Lung (tissue), 12 donors: ENCODE measurements around the gene TMEM108. TPM values are rescaled to one million over a fixed set of nuclear protein-coding genes. Genes with fewer than 3 reads are reported as not detected.

ENCODE experiments used
- ATAC-seq: fragments of 200-7000 bp; cut with Tn5 transposase; one replicate; pipeline ENCODE4 v1.9.1; 2020; ENCODE audit warnings: moderate number of reproducible peaks; ENCODE audit not compliant: insufficient read depth, low FRiP score
- DNase-seq, 3 donors: peaks; one replicate each; pipeline ENCODE4 v3.0.0-alpha.2; 2013 to 2017
- H3K27ac ChIP-seq, 2 donors: one replicate each; pipeline ENCODE4 v1.5.1; 2013; ENCODE audit warnings: mild to moderate bottlenecking in 2 of 2, moderate library complexity in 2 of 2, control low read depth in 1 of 2, inconsistent platforms in 1 of 2, low read depth in 1 of 2, low read length in 1 of 2
- H3K27me3 ChIP-seq, 3 donors: one replicate each; pipeline ENCODE4 v1.5.1; 2013; ENCODE audit warnings: low read length in 2 of 3; ENCODE audit not compliant: control insufficient read depth in 3 of 3, insufficient read depth in 3 of 3
- H3K36me3 ChIP-seq, 4 donors: one replicate each; pipeline ENCODE4 v1.5.1; 2013; ENCODE audit warnings: low read length in 4 of 4, mild to moderate bottlenecking in 1 of 4, moderate library complexity in 1 of 4; ENCODE audit not compliant: control insufficient read depth in 4 of 4, insufficient read depth in 4 of 4
- H3K4me1 ChIP-seq, 5 donors: one replicate each; pipeline ENCODE4 v1.5.1; 2013; ENCODE audit warnings: low read length in 5 of 5, mild to moderate bottlenecking in 2 of 5, moderate library complexity in 1 of 5; ENCODE audit not compliant: control insufficient read depth in 5 of 5, insufficient read depth in 5 of 5
- H3K4me3 ChIP-seq: one replicate; pipeline ENCODE4 v1.5.1; 2013; ENCODE audit warnings: mild to moderate bottlenecking, control low read depth, moderate library complexity
- H3K9ac ChIP-seq, 2 donors: one replicate each; pipeline ENCODE4 v1.5.1; 2013; ENCODE audit warnings: low read length in 2 of 2, control low read depth in 1 of 2; ENCODE audit not compliant: insufficient read depth in 1 of 2
- H3K9me3 ChIP-seq, 4 donors: one replicate each; pipeline ENCODE4 v1.5.1; 2013; ENCODE audit warnings: low read length in 3 of 4, mild to moderate bottlenecking in 1 of 4, moderate library complexity in 1 of 4; ENCODE audit not compliant: control insufficient read depth in 4 of 4, insufficient read depth in 3 of 4
- CTCF ChIP-seq: IDR thresholded peaks from 2 replicates; pipeline ENCODE4 v1.5.1; 2012; ENCODE audit warnings: mild to moderate bottlenecking; ENCODE audit errors: control extremely low read depth, extremely low read depth
- WGBS, 2 donors: extraction: QIAGEN DNeasy Blood & Tissue Kit; methylation state at CpG; one replicate each; pipeline ENCODE4 v1.1.7; 2013; 5-methylcytosine and 5-hydroxymethylcytosine counted together
- polyA plus RNA-seq, 2 donors: library from polyadenylated mRNA; stranded (reverse); fragments of 200-250 nt; gene quantifications; one replicate each; pipeline ENCODE4 v1.2.1, GENCODE V29; 2013
- total RNA-seq, 2 donors: library from RNA; depleted of rRNA in 1 of 2; stranded (reverse); fragments of >200 nt in 1 of 2; gene quantifications; one replicate each; pipeline ENCODE4 v1.2.1, GENCODE V29; 2014 to 2021
- donor health status: control.
- donor health status: control.
- donor health status: Bipolar disorder and iron deficiency.
- donor health status: healthy.
- donor health status: DM: yes; HTN: yes; CAD: no.

Gene TMEM108
- total and polyA plus RNA-seq, 4 donors = 3.0 to 16.9 (median 7.6) TPM

- Histone ChIP-seq H3K27me3 (no peaks in the 10 kb centered on the region), H3K9ac (no peak overlapping the region), H3K36me3 (no peaks in the 10 kb centered on the region), H3K27ac (no peak overlapping the region), H3K4me1 (peaks cover 0 to 8% (median 0%) of the 10 kb centered on the region in 5 donors), H3K9me3 (no peaks in the 10 kb centered on the region), H3K4me3 (no peak overlapping the region)
- no peak for TF ChIP-seq CTCF
- peak in 1 of 3 donors; percentile 15 for DNase-seq
- WGBS, 2 donors = 89 to 94% methylated on average over 2 of the region's 2 CpGs
- ATAC-seq = no peak
Measured at GRCh38 chr3:133181392-133182150, 143.4 kb downstream of the TMEM108 start.

- Histone ChIP-seq H3K9me3 (no peaks in the 10 kb centered on the region), H3K4me3 (no peak overlapping the region), H3K9ac (no peak overlapping the region), H3K4me1 (peaks cover 0 to 19% (median 12%) of the 10 kb centered on the region in 5 donors), H3K36me3 (no peaks in the 10 kb centered on the region), H3K27me3 (no peaks in the 10 kb centered on the region), H3K27ac (no peak overlapping the region)
- DNase-seq (no peak), ATAC-seq (no peak)
- no peak for TF ChIP-seq CTCF
- 84 to 92% methylated on average over 4 of the region's 4 CpGs for WGBS, 2 donors
Measured at GRCh38 chr3:133187870-133188379, 149.7 kb downstream of the TMEM108 start.

GRCh38 chr3:133188996-133189395, 150.8 kb downstream of the TMEM108 start:
- TF ChIP-seq CTCF = no peak
- Histone ChIP-seq H3K4me1 (peaks cover 0 to 19% (median 13%) of the 10 kb centered on the region in 5 donors), H3K27me3 (no peaks in the 10 kb centered on the region), H3K27ac (no peak overlapping the region), H3K9me3 (no peaks in the 10 kb centered on the region), H3K4me3 (no peak overlapping the region), H3K9ac (no peak overlapping the region), H3K36me3 (no peaks in the 10 kb centered on the region)
- DNase-seq = no peak
- 41 to 79% methylated on average over 1 of the region's 1 CpG for WGBS, 2 donors
- ATAC-seq = no peak
